ENCODE measurements around the gene ADNP2.

- TF ChIP-seq CTCF (IDR thresholded peaks at IDR 0.05), result no peak
- no peak for TF ChIP-seq EP300 (IDR thresholded peaks at IDR 0.05)
- TF ChIP-seq POLR2A (IDR thresholded peaks at IDR 0.05), result no peak
- TF ChIP-seq POLR2AphosphoS5 (IDR thresholded peaks at IDR 0.05), result no peak
These were observed 18.6 kb downstream of the ADNP2 start for GRCh38 chr18:80127635-80128034.

All from gastroesophageal sphincter (tissue), 3 donors.